Measurements from ENCODE around the gene CYLD.

DNA sequence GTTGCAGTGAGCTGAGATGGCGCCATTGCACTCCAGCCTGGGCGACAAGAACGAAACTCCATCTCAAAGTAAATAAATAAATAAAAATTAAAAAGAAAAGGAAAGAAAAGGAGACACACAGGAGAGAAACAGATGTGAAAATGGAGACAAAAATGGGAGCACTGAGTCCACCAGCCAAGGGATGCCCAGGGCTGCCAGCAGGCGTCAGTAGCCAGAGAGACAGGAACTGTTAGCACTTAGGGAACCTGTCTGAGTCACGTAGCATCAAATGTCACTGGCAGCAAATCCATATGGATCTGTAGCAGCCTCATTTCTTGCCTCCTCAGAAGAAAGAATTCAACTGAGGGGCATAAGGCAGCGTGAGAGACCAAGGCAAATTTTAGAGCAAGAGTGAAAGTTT, 79.7 kb downstream of the CYLD start:
- TF ChIP-seq, protein P1, sequence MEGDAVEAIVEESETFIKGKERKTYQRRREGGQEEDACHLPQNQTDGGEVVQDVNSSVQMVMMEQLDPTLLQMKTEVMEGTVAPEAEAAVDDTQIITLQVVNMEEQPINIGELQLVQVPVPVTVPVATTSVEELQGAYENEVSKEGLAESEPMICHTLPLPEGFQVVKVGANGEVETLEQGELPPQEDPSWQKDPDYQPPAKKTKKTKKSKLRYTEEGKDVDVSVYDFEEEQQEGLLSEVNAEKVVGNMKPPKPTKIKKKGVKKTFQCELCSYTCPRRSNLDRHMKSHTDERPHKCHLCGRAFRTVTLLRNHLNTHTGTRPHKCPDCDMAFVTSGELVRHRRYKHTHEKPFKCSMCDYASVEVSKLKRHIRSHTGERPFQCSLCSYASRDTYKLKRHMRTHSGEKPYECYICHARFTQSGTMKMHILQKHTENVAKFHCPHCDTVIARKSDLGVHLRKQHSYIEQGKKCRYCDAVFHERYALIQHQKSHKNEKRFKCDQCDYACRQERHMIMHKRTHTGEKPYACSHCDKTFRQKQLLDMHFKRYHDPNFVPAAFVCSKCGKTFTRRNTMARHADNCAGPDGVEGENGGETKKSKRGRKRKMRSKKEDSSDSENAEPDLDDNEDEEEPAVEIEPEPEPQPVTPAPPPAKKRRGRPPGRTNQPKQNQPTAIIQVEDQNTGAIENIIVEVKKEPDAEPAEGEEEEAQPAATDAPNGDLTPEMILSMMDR (IDR thresholded peaks at IDR 0.05; ENCODE audit: extremely low read depth in 1 of 2, insufficient read depth in 1 of 2, low read depth in 1 of 2, low read length in 2 of 2): no peak
- TF ChIP-seq EZH2 (IDR thresholded peaks at IDR 0.05; ENCODE audit: borderline replicate concordance, low read depth, low read length, severe bottlenecking) (no peak), POLR2AphosphoS5 (IDR thresholded peaks at IDR 0.05; ENCODE audit: insufficient read depth, low read depth, low read length) (no peak), FOS (IDR thresholded peaks at IDR 0.05; ENCODE audit: borderline replicate concordance, insufficient read depth, low read length) (no peak), GATA2 (IDR thresholded peaks at IDR 0.05; ENCODE audit: insufficient read depth, insufficient read length, low read depth, low read length) (no peak), POLR2A (IDR thresholded peaks at IDR 0.05; ENCODE audit: low read depth, low read length) (no peak), MYC (IDR thresholded peaks at IDR 0.05; ENCODE audit: low read depth, low read length) (no peak), JUN (IDR thresholded peaks at IDR 0.05; ENCODE audit: borderline replicate concordance, insufficient read depth, insufficient read length, low read depth) (no peak)
- TF ChIP-seq, protein P2, sequence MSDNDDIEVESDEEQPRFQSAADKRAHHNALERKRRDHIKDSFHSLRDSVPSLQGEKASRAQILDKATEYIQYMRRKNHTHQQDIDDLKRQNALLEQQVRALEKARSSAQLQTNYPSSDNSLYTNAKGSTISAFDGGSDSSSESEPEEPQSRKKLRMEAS (IDR thresholded peaks at IDR 0.05; ENCODE audit: insufficient read depth, insufficient read length): no peak

All from endothelial cell of umbilical vein (primary cell).